ENCODE measurements around the gene ARHGAP6. TPM values are rescaled to one million over a fixed set of nuclear protein-coding genes. Genes with fewer than 3 reads are reported as not detected.

The ARHGAP6 gene
- 9.3 TPM for total RNA-seq

GRCh38 chrX:11665168-11666111, at the start of gene ARHGAP6:
TSS of gene ARHGAP6 (minus strand) at chrX:11665920. CDS start at chrX:11664828, 1,092 bp downstream.

GRCh38 chrX:11293113-11293512, 372.6 kb downstream of the ARHGAP6 start, which contains the start of gene AMELX:
TSS of gene AMELX (plus strand) at chrX:11293413. CDS start at chrX:11294789, 1,376 bp downstream.

GRCh38 chrX:11111037-11111851, 554.5 kb downstream of the ARHGAP6 start, which contains the start of gene HCCS:
TSS of gene HCCS (plus strand) at chrX:11111332. CDS start at chrX:11112061, 729 bp downstream.

Other genes starting within 250 kb of the ARHGAP6 start
- 23.5 TPM for gene MSL3, start 92.3 kb upstream of the ARHGAP6 start, total RNA-seq

Data from camera-type eye (tissue), 1 donor.